IgD-negative memory B cell (primary cell): ENCODE measurements around the gene NTHL1. TPM values are rescaled to one million over a fixed set of nuclear protein-coding genes. Genes with fewer than 3 reads are reported as not detected.

ENCODE experiments used
- H3K27ac Mint-ChIP-seq, 3 donors: one replicate each; pipeline ENCODE4 v1.8.0; 2020 to 2022; ENCODE audit warnings: mild to moderate bottlenecking in 3 of 3, mixed read lengths in 3 of 3, moderate library complexity in 1 of 3
- H3K27me3 Mint-ChIP-seq: one replicate; pipeline ENCODE4 v1.8.0; 2021; ENCODE audit warnings: mixed read lengths
- H3K36me3 Mint-ChIP-seq: one replicate; pipeline ENCODE4 v1.8.0; 2020; ENCODE audit warnings: mild to moderate bottlenecking, mixed read lengths
- H3K4me1 Mint-ChIP-seq, 3 donors: one replicate each; pipeline ENCODE4 v1.8.0; 2020 to 2022; ENCODE audit warnings: mixed read lengths in 3 of 3, mild to moderate bottlenecking in 1 of 3
- H3K4me3 Mint-ChIP-seq, 4 donors: one replicate each; pipeline ENCODE4 v1.8.0; 2020 to 2022; ENCODE audit warnings: mild to moderate bottlenecking in 4 of 4, mixed read lengths in 4 of 4, moderate library complexity in 3 of 4
- H3K9me3 Mint-ChIP-seq, 3 donors: one replicate each; pipeline ENCODE4 v1.8.0; 2020 to 2021; ENCODE audit warnings: mixed read lengths in 3 of 3, mild to moderate bottlenecking in 1 of 3
- polyA plus RNA-seq: library from polyadenylated mRNA; unstranded; fragments of 300-500 nt; fragmentation: Illumina TruSeq; gene quantifications from one replicate; pipeline ENCODE4 v1.2.3, GENCODE V29; 2021

NTHL1 gene
- polyA plus RNA-seq, 1 donor from 2014 or later = 35.2 TPM

DNA sequence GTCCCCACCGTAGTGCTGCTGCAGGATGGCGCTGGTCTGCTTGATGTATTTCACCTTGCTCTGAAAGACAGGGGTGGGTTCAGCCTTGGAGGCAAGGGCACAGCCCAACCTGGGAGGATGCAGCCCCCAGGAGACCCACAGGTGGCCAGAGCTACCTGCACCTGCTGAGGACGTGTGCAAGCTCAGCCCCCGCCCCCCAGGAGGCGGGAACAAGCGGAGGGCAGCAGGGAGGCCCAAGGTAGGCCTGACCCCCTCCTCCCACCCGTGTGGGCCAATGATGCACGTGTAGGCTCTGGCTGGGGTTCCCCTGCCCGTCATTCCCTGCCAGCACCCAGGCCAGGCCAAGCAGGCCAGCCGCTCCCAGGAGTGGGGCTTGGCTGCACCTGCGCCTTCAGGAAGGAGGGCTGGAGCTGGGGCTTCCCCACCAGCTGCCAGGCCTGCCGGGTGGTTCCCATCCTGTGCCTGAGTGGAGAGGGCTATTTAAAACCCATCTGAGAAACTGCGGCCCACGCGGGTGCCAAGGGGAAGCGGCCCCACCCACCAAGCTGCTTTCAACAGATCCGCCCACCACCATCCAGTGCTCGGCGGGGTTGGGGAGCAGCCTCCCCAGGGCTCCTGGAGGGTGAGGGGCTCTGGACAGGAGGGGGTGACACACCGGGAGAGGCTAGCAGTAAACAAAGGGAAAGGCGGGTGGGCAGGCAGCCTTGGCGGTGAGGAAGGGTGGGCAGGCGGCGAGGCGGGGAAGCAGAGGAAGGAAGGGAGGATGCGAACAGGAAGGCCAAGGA lies 3.8 kb downstream of the NTHL1 start:
- Mint-ChIP-seq H3K4me3 (no peak overlapping the region), H3K4me1 (peaks cover 4 to 11% (median 10%) of the 10 kb centered on the region in 3 donors), H3K36me3 (peaks cover 2% of the 10 kb centered on the region), H3K27ac (no peak overlapping the region), H3K9me3 (no peaks in the 10 kb centered on the region), H3K27me3 (no peaks in the 10 kb centered on the region)

GRCh38 chr16:2042986-2043666 lies 4.5 kb downstream of the NTHL1 start:
- no peak overlapping the region for H3K4me3 Mint-ChIP-seq
- H3K27ac Mint-ChIP-seq = peak overlapping the region in 1 of 3 donors; percentile 73

DNA sequence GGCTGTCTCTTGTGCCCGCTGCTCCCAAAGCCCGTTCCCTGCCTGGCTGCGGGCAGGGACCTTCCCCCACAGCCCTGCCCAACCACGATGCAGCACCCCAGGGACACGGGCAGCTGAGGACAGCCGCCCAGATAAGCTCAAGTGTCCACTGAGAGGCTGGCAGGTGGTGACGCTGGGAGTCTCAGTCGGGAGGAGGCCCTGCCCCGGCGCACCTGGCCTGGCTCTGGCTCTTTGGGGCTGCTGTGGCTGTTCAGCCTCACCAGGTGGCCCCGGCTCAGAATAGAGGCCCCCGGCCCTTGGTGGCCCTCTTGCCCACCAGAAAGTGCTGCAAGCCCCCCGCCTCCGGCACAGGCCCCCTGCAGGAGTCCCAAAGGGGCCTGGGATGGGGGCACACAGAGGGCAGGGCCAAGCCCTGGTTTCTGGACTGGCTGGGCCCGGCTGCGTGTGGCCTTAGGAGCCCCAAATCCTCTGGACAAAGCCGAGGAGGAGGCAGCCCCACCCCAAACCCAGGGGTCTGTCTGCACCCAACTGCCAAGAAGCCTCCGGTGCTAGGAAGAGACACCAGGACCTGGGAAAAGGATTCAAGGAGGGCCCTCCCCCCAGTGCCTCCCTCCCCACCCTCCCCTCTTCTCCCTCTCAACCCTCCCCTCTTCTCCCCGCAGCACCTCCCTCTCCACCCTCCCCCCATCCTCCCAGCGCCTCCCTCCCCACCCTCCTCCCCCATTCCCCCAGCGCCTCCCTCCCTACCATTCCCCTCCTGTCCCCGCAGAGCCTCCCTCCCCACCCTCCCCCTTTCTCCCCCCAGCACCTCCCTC lies 5.3 kb downstream of the NTHL1 start:
- H3K27ac Mint-ChIP-seq = no peak overlapping the region
- H3K4me1 Mint-ChIP-seq = peaks cover 4 to 6% (median 6%) of the 10 kb centered on the region in 3 donors
- no peaks in the 10 kb centered on the region for H3K9me3 Mint-ChIP-seq
- no peaks in the 10 kb centered on the region for H3K27me3 Mint-ChIP-seq
- H3K4me3 Mint-ChIP-seq = no peak overlapping the region
- H3K36me3 Mint-ChIP-seq = peaks cover 2% of the 10 kb centered on the region

More at GRCh38 chr16:2042986-2043666, 4.5 kb downstream of the NTHL1 start:
- peaks cover 2% of the 10 kb centered on the region for H3K36me3 Mint-ChIP-seq
- peaks cover 4 to 6% (median 6%) of the 10 kb centered on the region in 3 donors for H3K4me1 Mint-ChIP-seq
- H3K27me3 Mint-ChIP-seq = no peaks in the 10 kb centered on the region
- no peaks in the 10 kb centered on the region for H3K9me3 Mint-ChIP-seq

GRCh38 chr16:2040787-2041522 lies 6.7 kb downstream of the NTHL1 start:
- Mint-ChIP-seq H3K4me1 (no peaks in the 10 kb centered on the region), H3K36me3 (no peaks in the 10 kb centered on the region), H3K27me3 (no peaks in the 10 kb centered on the region), H3K27ac (no peak overlapping the region), H3K4me3 (no peak overlapping the region), H3K9me3 (no peaks in the 10 kb centered on the region)

DNA sequence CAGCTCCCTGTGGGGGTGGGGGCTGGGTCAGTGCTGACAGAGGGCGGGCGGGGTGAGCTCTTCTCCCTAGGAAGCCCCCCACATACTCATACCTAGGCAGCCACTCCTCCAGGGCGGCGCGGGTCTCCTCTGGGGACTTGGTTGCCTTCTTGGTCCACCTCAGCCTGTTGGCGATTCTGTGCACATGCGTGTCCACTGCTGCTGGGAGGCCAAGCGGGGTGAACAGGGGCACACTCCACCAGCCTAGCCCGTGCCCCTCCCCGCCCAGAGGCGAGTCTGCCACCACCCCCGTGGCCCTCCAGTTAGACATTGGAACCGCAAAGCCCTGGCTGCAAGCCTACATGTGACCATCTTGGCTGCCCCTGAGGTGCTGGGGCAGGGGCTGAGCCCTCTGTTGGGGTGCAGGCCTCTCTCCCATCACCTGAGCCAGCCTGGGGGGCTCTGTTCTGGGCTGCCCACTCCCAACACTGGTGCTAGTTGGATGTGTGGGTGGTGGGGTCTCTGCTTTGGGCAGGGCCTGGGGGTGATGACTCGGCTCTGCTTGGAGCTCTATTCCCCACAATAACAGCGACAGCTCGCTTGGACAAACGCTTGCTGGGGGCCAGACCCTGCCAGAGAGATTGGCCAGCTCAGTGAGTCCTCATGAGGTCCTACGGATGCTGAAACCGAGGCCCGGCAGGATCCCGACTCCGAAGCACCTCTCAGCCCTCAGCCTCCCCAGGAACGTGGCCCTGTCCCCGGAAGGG lies 7.4 kb downstream of the NTHL1 start:
- Mint-ChIP-seq H3K9me3 (no peaks in the 10 kb centered on the region), H3K27me3 (no peaks in the 10 kb centered on the region), H3K4me3 (no peak overlapping the region), H3K27ac (no peak overlapping the region), H3K36me3 (no peaks in the 10 kb centered on the region), H3K4me1 (no peaks in the 10 kb centered on the region)

- Mint-ChIP-seq H3K4me3 (no peak overlapping the region), H3K36me3 (no peaks in the 10 kb centered on the region), H3K27ac (no peak overlapping the region), H3K9me3 (no peaks in the 10 kb centered on the region), H3K27me3 (peaks cover 2% of the 10 kb centered on the region), H3K4me1 (no peaks in the 10 kb centered on the region)
These were observed 8.2 kb downstream of the NTHL1 start for GRCh38 chr16:2039274-2040031.

- H3K27ac Mint-ChIP-seq = no peak overlapping the region
- H3K4me1 Mint-ChIP-seq = no peaks in the 10 kb centered on the region
- H3K36me3 Mint-ChIP-seq = no peaks in the 10 kb centered on the region
- H3K27me3 Mint-ChIP-seq = peaks cover 2% of the 10 kb centered on the region
- no peaks in the 10 kb centered on the region for H3K9me3 Mint-ChIP-seq
- H3K4me3 Mint-ChIP-seq = no peak overlapping the region
These were observed 9.0 kb downstream of the NTHL1 start for GRCh38 chr16:2038382-2039231.

GRCh38 chr16:2037647-2038381 lies 9.8 kb downstream of the NTHL1 start:
- Mint-ChIP-seq H3K27ac (no peak overlapping the region), H3K36me3 (no peaks in the 10 kb centered on the region), H3K4me1 (no peaks in the 10 kb centered on the region), H3K27me3 (peaks cover 2% of the 10 kb centered on the region), H3K9me3 (no peaks in the 10 kb centered on the region), H3K4me3 (no peak overlapping the region)

GRCh38 chr16:2037115-2037514 lies 10.5 kb downstream of the NTHL1 start:
- Mint-ChIP-seq H3K27ac (peak overlapping the region in 1 of 3 donors; percentile 78), H3K4me3 (no peak overlapping the region), H3K9me3 (no peaks in the 10 kb centered on the region), H3K27me3 (peaks cover 2% of the 10 kb centered on the region), H3K36me3 (no peaks in the 10 kb centered on the region), H3K4me1 (no peaks in the 10 kb centered on the region)

DNA sequence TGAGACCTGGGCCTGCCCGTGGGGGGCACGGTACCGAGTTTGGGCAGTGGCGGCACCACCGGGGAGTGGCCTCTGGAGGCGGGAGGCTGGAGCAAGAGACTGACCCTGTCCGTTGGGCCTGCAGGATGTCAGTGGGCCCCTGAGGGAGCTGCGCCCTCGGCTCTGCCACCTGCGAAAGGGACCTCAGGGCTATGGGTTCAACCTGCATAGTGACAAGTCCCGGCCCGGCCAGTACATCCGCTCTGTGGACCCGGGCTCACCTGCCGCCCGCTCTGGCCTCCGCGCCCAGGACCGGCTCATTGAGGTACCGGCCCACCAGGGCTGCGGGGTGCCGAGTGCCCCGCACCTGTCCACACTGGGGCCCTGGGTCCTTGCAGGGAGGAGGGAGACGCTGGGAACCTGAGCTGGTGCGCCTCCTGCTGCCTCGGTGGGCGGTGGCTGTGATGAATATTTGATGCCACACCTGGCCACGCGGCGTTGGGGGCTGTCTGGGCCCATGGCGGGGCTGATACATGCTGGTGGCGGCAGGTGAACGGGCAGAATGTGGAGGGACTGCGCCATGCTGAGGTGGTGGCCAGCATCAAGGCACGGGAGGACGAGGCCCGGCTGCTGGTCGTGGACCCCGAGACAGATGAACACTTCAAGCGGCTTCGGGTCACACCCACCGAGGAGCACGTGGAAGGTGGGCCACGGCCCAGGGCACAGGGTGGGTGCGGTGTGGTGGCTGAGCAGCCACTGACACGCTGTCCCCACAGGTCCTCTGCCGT lies 11.3 kb downstream of the NTHL1 start:
- H3K4me1 Mint-ChIP-seq = no peaks in the 10 kb centered on the region
- peaks cover 2% of the 10 kb centered on the region for H3K27me3 Mint-ChIP-seq
- no peaks in the 10 kb centered on the region for H3K36me3 Mint-ChIP-seq
- no peaks in the 10 kb centered on the region for H3K9me3 Mint-ChIP-seq
- peak overlapping the region in 1 of 3 donors; percentile 78 for H3K27ac Mint-ChIP-seq
- no peak overlapping the region for H3K4me3 Mint-ChIP-seq

- Mint-ChIP-seq H3K4me3 (no peak overlapping the region), H3K9me3 (no peaks in the 10 kb centered on the region), H3K27me3 (peaks cover 2% of the 10 kb centered on the region)
These were observed 12.0 kb downstream of the NTHL1 start for GRCh38 chr16:2035431-2036199.

More at GRCh38 chr16:2035431-2036199, 12.0 kb downstream of the NTHL1 start:
- no peaks in the 10 kb centered on the region for H3K36me3 Mint-ChIP-seq
- H3K4me1 Mint-ChIP-seq = no peaks in the 10 kb centered on the region
- no peak overlapping the region for H3K27ac Mint-ChIP-seq
